HG03520 (cell line): ENCODE measurements around the gene GPR179.

Experiments used
- ATAC-seq: cut with Tn5 transposase; IDR thresholded peaks from one replicate; pipeline ENCODE4 v1.9.1; 2021; ENCODE audit warnings: mild to moderate bottlenecking, moderate library complexity; ENCODE audit not compliant: unreplicated experiment

Gene GPR179, protein sequence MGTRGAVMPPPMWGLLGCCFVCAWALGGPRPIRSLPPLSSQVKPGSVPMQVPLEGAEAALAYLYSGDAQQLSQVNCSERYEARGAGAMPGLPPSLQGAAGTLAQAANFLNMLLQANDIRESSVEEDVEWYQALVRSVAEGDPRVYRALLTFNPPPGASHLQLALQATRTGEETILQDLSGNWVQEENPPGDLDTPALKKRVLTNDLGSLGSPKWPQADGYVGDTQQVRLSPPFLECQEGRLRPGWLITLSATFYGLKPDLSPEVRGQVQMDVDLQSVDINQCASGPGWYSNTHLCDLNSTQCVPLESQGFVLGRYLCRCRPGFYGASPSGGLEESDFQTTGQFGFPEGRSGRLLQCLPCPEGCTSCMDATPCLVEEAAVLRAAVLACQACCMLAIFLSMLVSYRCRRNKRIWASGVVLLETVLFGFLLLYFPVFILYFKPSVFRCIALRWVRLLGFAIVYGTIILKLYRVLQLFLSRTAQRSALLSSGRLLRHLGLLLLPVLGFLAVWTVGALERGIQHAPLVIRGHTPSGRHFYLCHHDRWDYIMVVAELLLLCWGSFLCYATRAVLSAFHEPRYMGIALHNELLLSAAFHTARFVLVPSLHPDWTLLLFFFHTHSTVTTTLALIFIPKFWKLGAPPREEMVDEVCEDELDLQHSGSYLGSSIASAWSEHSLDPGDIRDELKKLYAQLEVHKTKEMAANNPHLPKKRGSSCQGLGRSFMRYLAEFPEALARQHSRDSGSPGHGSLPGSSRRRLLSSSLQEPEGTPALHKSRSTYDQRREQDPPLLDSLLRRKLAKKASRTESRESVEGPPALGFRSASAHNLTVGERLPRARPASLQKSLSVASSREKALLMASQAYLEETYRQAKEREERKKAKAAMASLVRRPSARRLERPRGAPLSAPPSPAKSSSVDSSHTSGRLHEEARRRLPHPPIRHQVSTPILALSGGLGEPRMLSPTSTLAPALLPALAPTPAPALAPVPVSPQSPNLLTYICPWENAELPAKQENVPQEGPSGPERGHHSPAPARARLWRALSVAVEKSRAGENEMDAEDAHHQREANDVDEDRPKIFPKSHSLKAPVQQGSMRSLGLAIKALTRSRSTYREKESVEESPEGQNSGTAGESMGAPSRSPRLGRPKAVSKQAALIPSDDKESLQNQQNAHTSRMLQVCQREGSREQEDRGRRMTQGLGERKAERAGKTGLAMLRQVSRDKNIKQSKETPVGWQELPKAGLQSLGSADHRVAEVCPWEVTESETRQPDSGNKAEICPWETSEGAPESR (N-terminal part only)

DNA sequence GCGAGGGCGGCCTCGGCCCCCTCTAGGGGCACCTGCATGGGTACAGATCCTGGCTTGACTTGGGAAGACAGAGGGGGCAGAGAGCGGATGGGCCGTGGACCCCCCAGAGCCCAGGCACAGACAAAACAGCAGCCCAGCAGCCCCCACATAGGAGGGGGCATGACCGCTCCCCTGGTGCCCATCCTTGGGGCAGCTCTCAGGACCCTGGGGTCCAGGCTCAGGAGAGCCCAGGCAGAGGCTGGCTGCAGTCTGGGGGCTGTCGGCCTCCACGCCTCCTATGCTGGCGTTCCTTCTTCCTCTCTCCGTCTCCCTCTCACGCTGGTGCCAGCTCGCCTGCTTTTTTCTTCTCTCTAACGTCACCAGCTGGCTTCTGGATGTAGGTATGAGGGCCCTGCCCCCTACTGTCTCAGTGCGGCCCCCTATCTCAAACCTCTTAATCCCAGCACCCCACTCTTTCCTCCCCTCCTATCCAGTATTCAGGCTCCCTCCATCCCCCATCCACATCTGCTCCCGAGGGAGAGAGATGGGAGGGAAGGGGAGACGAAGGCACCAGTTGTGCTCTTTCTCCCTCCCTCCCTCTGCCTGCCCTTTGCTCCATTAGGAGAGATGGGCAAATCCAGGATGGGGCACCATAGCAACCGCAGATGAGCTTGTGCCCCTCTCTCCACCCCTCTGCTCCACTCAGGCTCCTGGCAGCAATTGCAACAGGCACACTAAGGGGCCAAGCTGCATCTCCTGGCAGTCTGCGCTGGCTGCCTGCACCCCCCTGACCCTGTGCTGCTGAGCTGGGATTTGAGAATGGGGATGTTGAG is at the start of gene GPR179:
GPR179 (minus strand) TSS at position 349 of the 812 bp plus-strand sequence; CDS start at position 182, 167 bp downstream.
- ATAC-seq: no peak

DNA sequence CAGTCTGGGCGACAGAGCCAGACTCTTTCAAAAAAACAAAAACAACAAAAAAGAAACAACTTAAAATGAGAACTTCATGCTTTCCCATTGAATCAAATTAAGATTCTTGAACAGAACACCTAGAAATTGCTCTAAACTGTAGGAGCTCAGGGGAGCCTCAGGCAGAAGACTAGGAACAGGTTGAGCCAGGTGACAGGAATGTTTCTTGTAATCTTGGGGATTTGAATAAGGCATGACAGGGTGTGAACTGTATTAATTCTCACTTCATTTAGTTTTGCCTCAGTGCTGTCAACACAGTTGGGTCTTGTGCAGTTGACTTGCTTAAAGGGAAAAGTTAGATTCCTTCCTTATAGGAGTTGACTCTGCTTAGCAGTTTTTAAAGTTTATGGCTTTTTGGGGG is 35.7 kb upstream of the GPR179 start:
- ATAC-seq: no peak

DNA sequence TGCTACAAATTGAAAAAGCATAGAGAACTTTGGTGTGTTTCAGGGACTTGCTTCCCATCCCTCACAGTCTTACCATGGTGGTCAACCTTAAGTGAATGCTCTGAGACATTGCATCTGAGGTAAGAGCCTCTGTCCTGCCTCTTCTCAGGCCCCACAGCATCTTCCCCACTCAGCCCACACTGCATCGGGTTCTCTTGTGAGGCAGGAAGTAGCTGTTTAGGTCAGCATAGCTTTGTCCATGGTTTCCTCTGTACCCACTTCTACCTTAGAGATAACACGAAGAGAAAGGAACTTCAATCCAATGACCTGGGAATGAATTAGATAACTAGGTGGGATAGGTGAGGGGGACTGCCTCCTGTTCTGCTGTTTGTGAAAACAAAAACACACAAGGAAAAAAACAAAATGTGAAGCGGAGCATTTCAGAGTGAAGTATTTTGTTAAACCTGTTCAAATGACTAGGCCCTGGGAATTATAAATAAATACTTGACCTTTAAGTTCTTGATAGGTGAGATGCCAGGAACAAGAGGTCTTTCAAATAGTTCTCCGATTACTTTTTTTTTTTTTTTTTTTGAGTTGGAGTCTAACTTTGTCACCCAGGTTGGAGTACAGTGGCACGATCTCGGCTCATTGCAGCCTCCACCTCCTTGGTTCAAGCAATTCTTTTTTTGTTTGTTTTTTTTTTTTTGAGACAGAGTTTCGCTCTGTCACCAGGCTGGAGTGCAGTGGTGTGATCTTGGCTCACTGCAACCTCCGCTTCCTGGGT is 25.5 kb upstream of the GPR179 start:
- no peak for ATAC-seq

DNA sequence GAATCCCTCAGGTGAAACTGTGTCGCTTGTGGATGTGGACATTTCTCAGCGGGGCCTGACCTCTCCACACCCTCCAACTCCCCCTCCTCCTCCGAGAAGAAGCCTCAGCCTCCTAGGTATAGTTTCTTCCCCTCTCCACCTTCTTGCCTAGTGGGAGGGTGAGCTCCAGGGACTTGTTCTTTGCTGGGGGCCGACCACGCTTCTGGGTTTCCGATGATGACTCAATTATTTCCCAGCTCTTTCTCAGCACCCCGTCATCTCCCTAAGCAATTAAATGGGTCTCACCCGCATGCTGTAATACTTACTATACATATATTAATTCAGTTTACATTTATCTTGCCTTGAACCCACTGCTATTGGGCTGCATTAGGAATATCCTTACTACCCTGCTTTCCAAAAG is 21.0 kb upstream of the GPR179 start:
- no peak for ATAC-seq

DNA sequence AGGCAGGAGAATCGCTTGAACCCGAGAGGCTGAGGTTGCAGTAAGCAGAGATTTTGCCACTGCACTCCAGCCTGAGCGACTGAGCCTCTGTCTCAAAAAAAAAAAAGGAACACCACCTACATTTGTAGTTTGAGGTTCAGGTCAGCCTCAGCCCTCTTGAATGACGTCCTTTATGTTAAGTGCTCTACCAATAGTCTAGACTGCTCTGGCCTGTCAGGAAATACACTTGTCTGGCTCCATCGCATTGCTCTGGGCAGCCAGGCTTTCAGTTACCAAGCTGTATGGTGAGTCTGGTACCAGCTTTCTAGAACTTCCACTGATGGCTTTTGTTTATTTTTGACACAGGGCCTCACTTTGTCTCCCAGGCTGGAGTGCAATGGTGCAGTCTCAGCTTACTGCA is 19.3 kb upstream of the GPR179 start:
- no peak for ATAC-seq

DNA sequence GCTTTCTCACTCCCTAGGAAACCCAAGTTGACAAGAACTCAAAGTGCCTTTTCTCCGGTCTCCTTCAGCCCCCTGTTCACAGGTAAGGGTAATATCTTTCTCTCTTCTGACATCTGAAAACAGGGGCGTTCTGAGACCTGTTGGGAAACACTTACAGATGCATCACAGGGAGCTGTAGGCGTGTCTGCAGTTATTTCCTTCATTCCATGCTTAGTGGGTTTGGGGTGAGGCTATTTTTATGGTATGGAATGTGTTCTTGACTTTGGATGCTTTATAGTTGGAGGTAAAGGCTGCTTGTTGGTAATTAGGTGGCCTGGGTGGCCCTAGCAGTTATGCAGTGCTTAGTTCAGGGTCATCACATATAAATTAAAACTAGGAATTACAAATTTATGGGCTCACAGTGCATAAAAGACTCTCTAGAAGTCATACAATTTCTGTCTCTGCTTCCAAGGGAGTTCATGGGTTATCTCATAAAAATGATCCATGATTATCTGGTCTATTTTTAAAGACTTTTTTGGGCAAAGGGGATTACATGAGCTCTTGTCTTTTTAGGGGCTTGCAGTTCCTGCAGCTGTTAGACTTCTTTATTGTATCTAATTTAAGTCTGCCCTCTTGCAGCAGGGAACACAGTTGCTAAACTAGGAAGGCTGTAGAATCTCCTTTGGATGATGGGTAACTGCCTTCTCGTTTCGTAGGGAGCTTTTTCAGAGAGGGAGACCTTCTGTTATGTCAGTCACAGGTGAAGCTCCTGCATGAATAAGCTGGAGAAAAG is 18.1 kb upstream of the GPR179 start:
- ATAC-seq: no peak

DNA sequence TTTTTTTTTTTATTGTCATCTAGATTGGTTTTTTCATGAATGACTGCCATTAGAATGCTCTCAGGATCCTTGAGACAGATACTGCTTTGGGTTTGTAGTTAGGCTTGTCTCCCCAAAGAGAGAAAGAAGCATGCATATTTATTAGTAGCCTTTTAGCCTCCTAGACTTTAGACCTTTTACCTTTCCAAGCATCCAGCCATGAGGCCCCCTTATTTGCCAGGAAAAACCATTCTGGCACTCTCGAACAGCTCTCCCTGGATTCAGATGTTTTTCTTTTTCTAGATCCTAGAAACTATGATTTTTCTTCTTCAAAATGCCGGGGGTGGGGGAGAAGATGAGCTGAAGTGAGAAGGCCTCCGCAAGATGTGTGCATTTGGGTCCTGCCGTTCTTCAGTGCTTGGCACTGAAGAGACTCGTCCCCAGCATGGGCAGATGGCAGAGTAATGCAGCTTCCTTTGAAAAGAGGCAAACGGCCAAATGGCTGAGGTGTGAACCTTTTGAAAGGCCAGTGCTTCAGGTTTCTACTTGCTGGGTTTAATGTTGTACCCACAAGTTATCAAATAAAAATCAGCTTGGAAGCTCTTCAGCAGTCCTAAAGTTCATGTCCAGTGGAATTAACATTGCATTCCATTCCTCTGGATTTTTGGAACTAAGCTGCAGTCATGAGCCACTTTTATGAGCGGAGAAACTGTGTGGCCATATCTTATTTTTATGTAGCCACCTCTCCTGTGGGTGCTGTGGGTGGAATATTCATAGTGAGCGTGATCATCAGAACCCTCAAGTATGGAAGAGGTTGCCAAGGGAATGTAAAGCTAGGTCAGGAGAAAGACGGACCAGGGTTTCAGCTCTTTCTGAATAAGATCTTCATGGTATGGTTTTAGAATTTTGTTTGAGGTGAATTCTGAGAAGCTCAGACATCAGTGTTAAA is 15.1 kb upstream of the GPR179 start:
- ATAC-seq: no peak

DNA sequence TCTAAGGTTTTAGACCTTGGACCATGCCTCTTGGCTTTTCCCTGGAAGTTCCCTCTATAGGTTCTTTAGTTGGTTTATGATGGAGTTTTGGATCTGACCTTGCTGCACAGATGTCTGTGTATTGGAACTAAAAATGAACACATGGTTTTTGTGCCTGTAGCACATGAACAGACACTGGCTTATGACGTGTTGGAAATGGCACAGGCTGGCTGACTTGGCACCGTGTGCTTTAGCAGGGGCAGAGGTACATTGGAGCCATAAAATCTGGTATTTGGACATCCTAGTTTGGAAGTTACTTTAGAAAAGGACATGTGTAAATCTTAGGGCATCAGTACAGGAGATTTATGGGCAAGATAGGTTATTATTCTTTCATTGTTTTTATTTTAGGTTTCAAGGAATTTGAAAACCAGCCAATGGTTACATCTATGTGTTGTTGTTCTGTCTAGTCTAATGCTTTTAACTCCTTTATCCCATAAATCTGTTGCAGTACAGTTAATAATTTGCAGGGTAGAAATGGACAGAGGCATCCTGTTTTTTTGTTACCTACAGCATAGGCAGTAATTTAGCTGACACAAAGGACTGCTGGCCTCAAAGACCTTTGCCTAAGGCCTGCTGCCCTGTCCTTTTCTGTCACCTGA is 13.8 kb upstream of the GPR179 start:
- ATAC-seq: no peak

DNA sequence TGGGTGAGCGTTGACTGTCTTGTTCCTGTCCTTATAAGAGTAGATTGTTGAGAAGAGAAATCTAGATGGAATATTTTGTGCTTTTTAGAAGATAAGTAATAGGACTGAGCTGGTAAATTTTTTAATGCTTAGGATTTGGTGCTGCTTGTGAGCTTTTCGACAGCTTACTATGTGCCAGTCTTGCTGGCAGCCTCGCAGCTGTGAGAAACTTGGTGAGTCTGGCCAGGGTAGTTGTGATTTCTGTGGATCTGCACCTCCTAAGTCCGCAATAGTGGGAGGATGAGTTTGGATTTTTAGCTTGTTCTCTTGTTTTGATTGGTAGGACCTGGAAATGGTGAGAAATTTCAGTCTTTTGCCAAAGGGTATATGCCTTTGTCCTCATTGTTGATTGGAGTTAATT is 11.5 kb upstream of the GPR179 start:
- ATAC-seq: no peak

DNA sequence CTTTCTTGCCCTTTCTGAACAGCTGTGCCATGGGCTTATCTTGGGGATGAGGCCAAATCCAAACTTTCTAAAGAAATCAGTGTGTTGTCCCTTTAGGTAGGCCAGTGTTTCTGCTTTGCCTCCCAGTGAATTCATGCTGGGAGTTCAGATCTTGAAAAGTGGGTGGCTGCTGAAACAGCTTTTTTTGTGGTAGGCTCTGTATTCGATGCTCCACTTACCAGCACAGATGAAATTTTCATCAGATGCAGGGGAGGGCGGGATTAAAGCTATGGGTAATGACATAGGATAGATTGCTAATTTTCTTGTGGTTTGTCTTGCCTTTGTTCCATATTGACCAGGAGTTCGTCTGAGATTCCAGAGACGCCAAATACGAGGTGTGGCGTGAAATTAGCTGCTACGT is 10.7 kb upstream of the GPR179 start:
- no peak for ATAC-seq

DNA sequence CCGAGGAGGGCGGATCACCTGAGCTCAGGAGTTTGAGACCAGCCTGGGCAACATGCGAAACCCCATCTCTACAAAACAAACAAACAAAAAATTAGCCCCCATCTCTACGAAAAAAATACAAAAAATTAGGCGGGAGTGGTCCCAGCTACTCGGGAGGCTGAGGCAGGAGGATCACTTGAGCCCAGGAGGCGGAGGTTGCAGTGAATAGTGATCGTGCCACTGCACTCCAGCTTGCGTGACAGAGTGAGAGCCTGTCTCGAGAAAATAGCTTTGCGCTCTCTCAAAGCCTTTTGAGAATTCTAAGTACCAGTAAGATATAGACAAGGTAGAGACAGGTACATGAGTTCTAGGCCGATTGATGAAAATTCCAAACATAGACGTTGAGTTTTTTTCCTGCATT is 9.9 kb upstream of the GPR179 start:
- ATAC-seq: no peak

DNA sequence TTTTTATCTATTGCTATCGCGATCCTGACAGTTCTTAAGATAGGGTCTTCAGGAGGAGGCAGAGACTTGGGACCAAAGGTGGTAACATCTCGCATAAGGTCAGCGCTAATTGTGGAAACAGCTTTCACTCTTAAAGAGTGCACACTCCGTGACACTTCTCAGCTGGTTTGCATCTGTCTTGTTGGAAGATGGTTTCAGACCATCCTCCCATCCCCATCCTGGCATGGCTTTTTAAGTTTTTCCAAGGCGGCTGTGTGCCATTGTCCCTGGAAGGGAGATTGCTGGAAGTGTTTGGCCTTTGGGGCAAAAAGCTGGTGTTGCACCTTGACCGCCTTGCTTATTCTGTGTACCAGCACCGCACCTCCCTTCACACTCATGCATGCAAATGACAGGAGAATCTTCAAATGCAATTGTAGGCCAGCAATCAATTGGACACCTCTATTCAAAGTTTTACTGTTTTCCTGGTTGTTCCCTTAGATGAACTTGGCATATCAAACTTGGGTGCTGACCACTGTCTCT is 9.4 kb upstream of the GPR179 start:
- no peak for ATAC-seq

DNA sequence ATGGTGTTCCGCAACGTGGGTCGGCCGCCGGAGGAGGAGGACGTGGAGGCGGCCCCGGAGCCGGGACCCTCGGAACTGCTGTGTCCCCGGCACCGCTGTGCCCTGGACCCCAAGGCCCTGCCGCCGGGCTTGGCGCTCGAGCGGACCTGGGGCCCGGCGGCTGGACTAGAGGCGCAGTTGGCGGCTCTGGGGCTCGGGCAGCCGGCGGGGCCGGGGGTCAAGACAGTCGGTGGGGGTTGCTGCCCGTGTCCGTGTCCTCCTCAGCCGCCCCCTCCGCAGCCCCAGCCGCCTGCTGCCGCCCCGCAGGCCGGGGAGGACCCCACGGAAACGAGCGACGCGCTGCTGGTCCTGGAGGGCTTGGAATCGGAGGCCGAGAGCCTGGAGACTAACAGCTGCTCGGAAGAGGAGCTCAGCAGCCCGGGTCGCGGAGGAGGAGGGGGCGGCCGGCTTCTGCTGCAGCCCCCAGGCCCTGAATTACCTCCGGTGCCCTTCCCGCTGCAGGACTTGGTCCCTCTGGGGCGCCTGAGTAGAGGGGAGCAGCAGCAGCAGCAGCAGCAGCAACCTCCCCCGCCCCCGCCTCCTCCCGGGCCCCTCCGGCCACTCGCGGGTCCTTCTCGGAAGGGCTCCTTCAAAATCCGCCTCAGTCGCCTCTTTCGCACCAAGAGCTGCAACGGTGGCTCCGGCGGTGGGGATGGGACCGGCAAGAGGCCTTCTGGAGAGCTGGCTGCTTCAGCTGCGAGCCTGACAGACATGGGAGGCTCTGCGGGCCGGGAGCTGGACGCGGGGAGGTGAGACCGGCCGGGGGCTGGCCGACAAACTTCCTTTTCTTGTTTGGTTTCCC is 8.7 kb upstream of the GPR179 start:
- peak; percentile 26 for ATAC-seq

DNA sequence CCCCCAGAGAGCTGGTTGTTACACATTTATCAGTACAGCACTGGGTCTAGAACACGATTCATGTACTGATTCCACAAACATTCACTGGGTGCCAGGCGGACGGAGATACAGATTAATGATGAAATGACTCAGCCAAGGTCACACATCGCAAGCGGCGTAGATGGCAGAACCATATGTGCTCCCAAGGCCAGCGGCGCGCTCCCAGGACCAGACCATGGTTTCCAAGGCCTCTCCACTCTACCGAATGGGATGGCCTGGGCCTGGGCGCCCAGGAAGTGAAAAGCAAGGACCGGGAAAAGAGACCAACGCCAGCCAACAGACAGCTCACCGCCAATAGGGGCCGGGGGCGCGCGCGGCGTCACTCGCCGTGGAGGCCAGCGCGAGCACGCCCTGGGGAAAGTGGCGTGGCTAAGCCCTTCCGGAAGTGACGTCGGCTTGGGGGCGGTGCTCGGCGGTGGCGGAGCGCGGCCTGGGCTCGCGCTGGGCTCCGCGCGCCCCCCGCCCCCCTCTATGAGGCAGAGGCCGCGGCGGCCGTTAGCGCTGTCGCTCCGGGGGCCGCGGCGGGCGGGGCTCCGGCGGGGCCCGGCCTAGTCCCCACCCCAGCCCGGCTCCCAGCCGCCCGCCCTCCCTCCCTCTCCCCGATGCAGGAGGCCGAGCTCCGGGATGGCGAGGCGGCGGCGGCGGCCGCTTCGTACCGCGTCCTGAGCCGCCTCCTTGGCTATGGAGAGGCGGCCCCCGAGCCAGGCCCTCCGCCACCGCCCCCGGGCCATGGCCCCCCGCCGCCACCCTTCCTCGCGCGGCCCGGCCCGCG is 7.9 kb upstream of the GPR179 start, which contains the start of gene SOCS7:
SOCS7 (plus strand) TSS at position 433 of the 811 bp plus-strand sequence; CDS start at position 642, 209 bp downstream.
- peak; percentile 71 for ATAC-seq

DNA sequence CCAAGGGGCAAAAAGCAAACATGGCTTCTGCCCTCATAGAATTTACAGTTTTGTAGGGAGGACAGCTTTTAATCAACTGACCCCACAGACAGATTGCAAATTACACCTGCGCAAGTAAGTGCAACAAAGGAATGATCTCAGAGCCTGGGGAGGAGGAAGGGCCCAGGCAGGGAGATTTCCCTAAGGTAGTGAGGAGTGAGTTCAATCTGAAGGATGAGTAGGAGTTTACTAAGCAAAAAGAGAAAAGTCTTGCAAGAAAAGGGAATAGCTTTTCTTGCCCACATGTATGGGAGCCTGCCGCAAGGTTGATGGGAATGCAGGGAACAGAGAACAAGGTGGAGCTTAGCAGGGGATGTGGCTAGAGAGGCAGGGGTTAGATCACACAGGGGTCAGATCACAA is 6.3 kb upstream of the GPR179 start:
- no peak for ATAC-seq
